Superior temporal gyrus (tissue), 1 donor: ENCODE results near the gene CTNNA2.

Source experiments
- DNase-seq: peaks from one replicate; pipeline ENCODE4 v3.0.0-alpha.2; 2016; ENCODE audit errors: extremely low spot score

Gene CTNNA2

GRCh38 chr2:79713131-79713785 lies 200.4 kb downstream of the CTNNA2 start:
- no peak for DNase-seq

DNA sequence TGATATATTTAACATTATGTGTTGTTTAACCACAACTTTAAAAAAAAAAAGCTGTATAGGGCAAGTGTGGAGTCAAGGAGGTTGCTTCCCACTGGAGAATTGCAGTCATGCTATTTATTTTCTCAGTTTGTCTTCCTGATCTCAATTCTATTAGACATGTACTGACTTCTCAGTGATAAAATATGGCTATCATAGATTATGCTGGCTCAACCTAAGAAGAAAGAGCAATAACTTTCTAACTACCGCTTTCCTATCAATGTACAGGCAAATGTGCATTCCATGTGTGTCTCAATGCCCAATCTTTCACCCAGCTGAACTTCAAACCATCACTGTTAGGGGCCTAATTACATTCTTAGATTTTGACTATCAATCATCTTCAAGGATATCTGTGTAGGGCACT lies 201.4 kb downstream of the CTNNA2 start:
- no peak for DNase-seq

- no peak for DNase-seq
These were observed 202.5 kb downstream of the CTNNA2 start for GRCh38 chr2:79715338-79715737.

DNA sequence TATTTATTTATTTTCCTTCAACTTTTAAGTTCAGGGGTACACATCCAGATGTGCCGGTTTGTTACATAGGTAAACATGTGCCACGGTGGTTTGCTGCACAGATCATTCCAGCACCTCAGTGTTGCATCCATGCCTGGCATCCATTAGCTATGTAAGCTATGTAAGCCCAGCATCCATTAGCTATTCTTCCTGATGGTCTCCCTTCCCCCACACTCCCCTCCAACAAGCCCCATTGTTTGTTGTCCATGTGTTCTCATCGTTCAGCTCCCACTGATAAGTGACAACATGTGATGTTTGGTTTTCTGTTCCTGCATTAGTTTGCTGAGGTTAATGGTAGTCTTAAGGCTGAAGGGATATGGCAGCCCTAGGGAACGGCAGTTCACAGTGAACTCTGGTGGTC lies 203.4 kb downstream of the CTNNA2 start:
- no peak for DNase-seq

DNA sequence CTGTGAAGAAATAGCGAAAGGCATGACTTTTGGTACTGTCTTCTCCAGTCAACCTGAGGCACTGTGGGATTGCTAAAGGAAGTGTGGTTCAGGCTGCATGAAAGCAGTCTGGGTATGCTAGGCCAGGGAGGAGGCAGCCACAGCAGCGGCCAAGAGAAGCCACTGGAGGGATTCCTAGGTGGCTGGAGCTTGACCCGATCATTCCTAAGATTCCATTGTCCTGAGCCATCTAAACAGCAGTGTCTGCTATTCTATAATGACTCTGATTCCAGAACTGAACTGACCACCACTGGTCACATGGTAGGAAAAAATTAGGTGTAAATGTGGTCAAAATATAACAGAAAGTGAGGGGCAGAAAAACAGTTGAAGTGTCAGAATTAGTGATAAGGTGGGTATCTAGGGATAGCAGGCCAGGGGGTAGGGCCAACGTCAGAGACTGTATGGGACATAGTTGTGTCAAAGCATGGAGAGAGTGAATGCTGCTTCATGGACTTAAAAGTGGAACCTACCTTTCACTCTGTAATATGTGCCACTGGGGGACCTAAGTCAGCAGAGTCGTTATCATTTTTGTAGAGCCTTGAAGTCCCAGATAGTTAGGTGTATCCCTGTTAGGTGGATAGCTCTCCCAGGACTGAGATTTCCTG lies 204.6 kb downstream of the CTNNA2 start:
- no peak for DNase-seq

GRCh38 chr2:79721061-79721460 lies 208.2 kb downstream of the CTNNA2 start:
- DNase-seq, result no peak

- DNase-seq, result no peak
These were observed 209.1 kb downstream of the CTNNA2 start for GRCh38 chr2:79721966-79722365.

DNA sequence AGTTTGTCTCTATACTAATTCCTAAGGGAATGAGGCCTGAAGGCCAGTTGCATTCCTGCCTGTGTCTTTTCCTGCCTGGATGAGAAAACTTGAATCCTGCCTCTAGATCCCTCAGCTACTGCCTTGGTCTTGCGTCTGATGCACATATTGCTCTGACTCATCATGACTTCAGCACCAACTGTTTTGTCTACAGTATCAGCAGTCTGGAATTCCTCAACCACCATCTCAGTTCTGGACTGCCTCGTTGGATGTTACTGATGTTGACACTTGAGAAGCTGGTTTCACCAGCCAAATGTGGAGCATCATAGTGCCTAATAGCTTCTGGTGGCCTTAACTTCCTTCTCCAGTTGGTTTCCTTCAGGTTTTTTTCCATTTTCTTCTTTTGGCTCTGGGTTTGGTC lies 211.0 kb downstream of the CTNNA2 start:
- DNase-seq, result no peak

DNA sequence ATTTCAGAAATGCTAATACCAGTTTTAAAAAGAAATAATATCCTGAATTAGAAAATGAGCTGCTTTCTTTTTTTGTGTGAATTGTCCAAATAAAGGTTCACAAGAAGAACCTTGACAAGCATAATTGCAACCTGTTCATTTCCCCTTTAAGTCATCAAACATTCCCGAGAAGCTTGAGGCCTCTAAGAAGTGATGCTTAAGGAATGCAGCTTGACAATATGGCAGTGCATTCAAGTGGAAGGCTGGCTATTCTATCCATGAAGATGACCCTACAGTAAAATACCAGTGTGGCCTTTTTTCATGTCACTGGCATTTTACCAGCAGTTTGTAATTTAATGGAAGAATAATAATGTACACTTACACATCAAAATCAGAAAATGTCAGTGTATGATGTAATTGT lies 216.7 kb downstream of the CTNNA2 start:
- DNase-seq, result no peak

DNA sequence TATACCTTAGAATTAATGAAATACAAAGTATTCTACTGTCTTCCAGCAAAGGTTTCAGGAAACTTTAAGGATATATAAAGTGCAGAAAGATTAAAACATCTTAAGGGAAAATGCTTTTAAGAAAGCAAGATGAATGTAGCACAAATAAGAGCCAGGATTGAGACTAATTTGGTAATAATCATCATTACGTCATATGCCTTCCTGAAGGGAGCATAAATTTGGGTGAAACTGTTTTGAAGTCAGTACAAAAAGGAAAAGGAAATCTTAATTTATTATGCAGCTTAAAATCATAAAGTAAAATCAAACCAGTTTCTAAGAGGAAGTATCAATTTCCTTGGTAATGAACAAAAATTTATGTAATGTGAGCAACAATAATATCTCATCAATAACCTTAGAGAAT lies 221.7 kb downstream of the CTNNA2 start:
- DNase-seq, result no peak

GRCh38 chr2:79740879-79741443 lies 228.1 kb downstream of the CTNNA2 start:
- peak; percentile 25 for DNase-seq

DNA sequence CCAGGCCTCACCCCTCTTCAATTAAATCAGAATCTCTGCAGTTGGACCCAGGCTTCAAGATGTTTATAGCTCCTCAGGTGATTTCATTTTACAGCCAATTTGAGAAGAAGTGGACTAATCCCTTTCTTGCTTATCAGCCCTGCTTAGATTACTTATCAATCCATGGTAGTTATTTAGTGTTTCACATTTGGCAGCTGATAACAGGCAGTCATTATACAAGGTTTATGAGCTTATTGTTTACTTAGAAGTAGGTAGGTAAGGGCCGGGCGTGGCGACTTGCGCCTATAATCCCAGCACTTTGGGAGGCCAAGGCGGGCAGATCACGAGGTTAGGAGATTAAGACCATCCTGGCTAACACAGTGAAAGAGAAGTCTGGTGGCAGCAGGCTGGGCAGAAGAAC lies 237.5 kb downstream of the CTNNA2 start:
- no peak for DNase-seq

GRCh38 chr2:79757526-79757925 lies 244.7 kb downstream of the CTNNA2 start:
- no peak for DNase-seq

DNA sequence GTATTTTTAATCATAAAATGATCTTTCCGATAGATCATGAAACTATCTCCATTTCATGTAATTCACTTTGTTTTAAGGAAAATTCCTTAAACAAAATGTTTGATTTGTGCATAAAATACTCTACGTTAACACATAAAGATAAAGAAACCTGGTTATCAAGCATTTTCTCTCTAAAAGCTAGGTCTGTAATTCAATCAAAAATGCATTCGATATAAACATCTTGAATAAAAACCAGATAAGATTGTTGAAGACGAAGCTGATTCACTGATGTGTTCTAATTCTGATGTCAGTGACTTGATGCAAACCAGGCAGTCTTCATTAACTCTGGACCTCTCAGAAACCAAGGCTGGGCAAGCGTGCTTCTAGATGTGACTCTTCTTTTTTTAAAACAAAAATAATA lies 245.2 kb downstream of the CTNNA2 start:
- no peak for DNase-seq

GRCh38 chr2:79758749-79759282 lies 246.0 kb downstream of the CTNNA2 start:
- DNase-seq, result no peak

- no peak for DNase-seq
These were observed 258.1 kb downstream of the CTNNA2 start for GRCh38 chr2:79770926-79771325.

DNA sequence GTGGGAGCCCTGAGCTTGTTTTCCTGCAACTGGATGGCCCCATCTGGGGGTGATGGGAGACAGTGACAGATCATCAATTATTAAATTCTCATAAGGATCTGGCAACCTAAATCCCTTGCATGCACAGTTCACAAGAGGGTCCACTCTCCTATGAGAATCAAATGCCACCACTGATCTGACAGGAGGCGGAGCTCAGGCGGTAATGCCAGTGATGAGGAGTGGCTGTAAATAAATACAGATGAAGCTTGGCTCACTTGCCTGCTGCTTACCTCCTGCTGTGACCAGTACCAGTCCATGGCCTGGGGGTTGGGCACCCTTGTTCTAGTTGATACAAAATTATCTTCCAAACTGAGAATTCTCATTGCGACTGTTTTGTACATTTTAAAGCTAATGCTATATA lies 258.6 kb downstream of the CTNNA2 start:
- DNase-seq, result no peak

- no peak for DNase-seq
These were observed 261.2 kb downstream of the CTNNA2 start for GRCh38 chr2:79774016-79774415.

DNA sequence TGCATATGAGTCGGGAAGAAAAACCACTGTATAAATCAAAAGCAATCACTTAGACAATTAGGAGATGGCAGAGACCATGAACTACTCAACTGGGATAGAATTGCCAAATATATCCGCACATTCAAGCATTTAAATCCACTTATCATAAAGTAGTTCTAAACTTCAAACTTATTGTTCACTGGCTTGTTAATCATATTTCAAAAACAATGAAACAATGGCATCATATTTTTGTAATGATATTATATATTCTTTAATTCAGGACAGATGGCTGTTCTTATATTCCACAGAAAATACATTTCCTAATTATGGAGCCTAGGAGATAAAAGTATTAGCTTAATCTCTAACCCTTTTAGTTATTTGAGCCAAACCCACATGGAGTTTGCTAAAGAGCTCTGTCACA lies 263.6 kb downstream of the CTNNA2 start:
- no peak for DNase-seq

GRCh38 chr2:79780781-79781180 lies 267.9 kb downstream of the CTNNA2 start:
- DNase-seq, result no peak

DNA sequence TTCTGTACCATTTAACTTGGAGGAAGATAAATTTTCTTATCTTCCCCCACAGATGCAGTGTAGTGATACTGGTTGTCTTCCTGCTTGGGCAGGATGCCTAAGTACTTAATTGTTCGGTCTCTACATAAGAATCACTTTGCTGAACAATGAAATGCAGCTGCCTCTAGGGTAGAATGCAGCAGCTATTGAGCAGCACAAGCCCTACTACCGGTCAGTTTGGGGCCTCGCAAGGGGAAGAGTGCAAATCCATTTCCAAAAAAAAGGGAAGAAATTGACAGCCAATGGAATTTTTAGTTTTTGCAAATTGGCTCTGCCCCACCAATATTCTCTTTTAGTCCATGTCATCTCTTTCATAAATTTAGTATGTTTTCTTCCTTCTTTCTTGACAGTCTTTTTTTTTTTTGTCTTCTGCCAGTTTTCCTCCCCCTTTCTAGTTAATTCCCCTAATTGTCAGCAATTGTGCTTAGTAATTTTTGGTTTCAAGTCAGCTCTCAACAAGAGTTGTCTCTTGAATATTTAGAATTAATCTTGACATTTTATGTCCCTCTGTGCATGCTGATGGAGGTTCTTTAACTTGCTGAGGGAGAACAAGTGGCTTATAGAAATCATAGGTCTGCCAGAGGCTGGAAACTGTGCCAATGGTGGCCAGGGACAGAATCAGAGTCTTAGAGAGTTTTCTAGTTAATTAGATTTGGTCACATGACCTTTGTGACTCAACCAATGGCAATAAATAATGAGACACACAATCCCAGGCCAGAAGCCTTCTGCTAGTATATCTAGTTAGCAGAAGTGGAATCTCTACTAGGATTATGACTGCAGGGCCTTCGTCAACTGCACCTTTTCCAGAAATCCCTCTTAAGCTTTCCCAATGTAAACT lies 270.0 kb downstream of the CTNNA2 start:
- no peak for DNase-seq

DNA sequence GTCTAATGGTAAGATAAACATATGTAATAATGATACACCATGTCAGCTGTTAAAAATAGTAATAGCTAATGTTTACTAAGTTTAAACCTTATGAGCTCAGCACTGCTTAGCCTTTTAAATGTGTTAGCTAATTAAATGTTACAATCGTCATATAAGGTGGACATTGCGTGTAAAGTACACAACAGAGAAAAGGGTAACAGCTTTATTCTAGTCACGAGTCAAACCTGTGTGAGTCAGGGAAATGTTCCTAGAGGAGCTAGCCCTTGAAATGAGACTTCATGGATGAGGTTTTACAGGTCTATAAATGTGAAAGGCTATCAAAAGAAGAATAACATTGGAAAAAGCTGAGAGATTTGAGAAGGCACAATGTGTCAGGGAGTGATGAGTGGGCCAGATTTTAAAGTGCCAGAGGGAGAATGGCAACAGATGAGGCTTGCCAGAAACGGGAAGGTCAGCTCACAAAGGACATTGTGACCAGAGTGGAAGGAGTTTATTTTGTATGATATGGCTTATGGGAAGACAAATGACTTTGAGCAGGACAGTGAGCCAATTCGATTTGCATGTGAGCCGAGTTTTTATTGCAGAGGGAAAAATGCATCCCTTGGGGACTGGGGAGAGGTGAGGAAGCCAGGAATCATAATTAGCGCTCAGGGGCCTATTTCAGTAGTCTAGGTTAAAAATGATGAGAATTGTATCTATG lies 276.3 kb downstream of the CTNNA2 start:
- no peak for DNase-seq
